ENCODE results near the gene HNRNPL. TPM values are rescaled to one million over a fixed set of nuclear protein-coding genes. Genes with fewer than 3 reads are reported as not detected.
"Not testable (repeated sequence)": the region's sequence is repeated elsewhere in the genome, so short reads cannot be mapped to it uniquely, and the experiment has no call there.

Gene HNRNPL
- total and polyA plus RNA-seq, 2 donors: 198 to 269 TPM

DNA sequence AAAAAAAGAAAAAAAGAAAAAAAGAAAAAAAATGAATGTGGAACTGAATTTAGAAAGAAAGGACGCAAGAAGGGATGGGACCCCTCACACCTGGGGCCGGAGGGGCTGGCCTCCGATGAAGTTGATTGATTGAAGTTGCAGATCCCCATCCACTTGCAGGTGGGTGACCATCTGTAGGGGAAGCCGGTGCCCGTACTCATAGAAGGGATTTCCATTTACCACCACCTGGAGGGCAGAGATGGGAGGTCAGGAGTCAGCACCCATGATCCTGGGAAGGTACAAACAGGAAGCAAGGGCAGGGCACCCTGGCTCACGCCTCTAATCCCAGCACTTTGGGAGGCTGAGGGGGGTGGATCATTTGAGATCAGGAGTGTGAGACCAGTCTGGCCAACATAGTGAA lies 43.4 kb downstream of the HNRNPL start:
- Histone ChIP-seq H3K36me3 (ENCODE audit: control insufficient read depth in 2 of 2, insufficient read depth in 2 of 2, low read length in 1 of 2) (no peaks in the 10 kb centered on the region), H3K9me3 (ENCODE audit: control insufficient read depth in 2 of 2, insufficient read depth in 1 of 2, low read length in 1 of 2) (no peaks in the 10 kb centered on the region), H3K4me3 (ENCODE audit: low read length in 2 of 2) (no peak overlapping the region), H3K27ac (ENCODE audit: low read depth in 1 of 2, low read length in 1 of 2) (no peak overlapping the region), H3K27me3 (ENCODE audit: control insufficient read depth in 2 of 2, insufficient read depth in 1 of 2, low read length in 1 of 2) (no peaks in the 10 kb centered on the region), H3K4me1 (ENCODE audit: control insufficient read depth in 2 of 2, insufficient read depth in 2 of 2, low read length in 2 of 2) (no peaks in the 10 kb centered on the region)
- DNase-seq (ENCODE audit: low read depth in 6 of 9, low spot score in 9 of 9): no peak
- 95% methylated on average over 6 of the region's 6 CpGs for WGBS

DNA sequence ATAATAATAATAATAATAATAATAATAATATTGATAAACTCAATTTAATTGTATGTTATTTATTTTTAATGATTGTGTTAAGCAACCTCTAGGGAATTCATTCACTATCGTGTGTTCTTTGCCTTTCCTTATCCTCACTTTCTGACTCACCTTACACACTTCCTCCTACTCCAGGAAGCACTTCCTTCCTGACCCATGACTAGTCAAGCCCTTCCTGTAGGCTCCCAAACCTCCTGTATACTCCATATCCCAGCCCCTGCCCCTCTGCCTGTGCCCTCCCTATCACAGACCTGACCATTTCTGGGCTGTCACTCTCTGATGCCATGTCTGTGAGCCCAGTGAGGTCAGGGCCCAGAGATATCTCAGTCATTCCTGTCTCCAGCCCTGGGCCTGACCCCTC lies 44.6 kb downstream of the HNRNPL start:
- Histone ChIP-seq H3K9me3 (ENCODE audit: control insufficient read depth in 2 of 2, insufficient read depth in 1 of 2, low read length in 1 of 2) (no peaks in the 10 kb centered on the region), H3K4me1 (ENCODE audit: control insufficient read depth in 2 of 2, insufficient read depth in 2 of 2, low read length in 2 of 2) (no peaks in the 10 kb centered on the region), H3K4me3 (ENCODE audit: low read length in 2 of 2) (no peak overlapping the region), H3K27ac (ENCODE audit: low read depth in 1 of 2, low read length in 1 of 2) (no peak overlapping the region), H3K27me3 (ENCODE audit: control insufficient read depth in 2 of 2, insufficient read depth in 1 of 2, low read length in 1 of 2) (no peaks in the 10 kb centered on the region), H3K36me3 (ENCODE audit: control insufficient read depth in 2 of 2, insufficient read depth in 2 of 2, low read length in 1 of 2) (no peaks in the 10 kb centered on the region)
- 98% methylated on average over 1 of the region's 1 CpG for WGBS
- DNase-seq (ENCODE audit: low read depth in 6 of 9, low spot score in 9 of 9): no peak

DNA sequence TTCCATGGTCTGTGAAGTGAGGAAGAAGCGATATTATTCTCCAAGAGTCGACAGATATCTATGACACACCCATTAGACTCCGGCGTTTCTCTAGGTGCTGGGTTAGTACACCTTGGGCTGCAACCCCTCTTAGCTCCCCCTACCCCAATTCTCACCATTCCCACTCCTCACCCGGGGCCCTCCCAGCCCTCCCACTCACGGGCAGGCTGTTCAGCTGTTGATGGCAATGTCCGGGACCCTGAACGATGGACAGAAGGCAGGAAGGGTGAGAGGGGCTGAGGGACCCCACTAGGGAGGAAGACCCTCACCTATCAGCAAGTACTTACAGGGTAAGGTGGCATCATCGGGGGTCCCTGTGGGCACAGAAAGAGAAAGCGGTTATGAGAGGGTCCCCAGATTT lies 46.2 kb downstream of the HNRNPL start:
- Histone ChIP-seq H3K36me3 (ENCODE audit: control insufficient read depth in 2 of 2, insufficient read depth in 2 of 2, low read length in 1 of 2) (no peaks in the 10 kb centered on the region), H3K27ac (ENCODE audit: low read depth in 1 of 2, low read length in 1 of 2) (no peak overlapping the region), H3K4me3 (ENCODE audit: low read length in 2 of 2) (no peak overlapping the region), H3K9me3 (ENCODE audit: control insufficient read depth in 2 of 2, insufficient read depth in 1 of 2, low read length in 1 of 2) (no peaks in the 10 kb centered on the region), H3K4me1 (ENCODE audit: control insufficient read depth in 2 of 2, insufficient read depth in 2 of 2, low read length in 2 of 2) (no peaks in the 10 kb centered on the region), H3K27me3 (ENCODE audit: control insufficient read depth in 2 of 2, insufficient read depth in 1 of 2, low read length in 1 of 2) (no peaks in the 10 kb centered on the region)
- WGBS: 95% methylated on average over 10 of the region's 10 CpGs
- DNase-seq (ENCODE audit: low read depth in 6 of 9, low spot score in 9 of 9): no peak

- WGBS: 97% methylated on average over 12 of the region's 12 CpGs
- no peaks in the 10 kb centered on the region for H3K36me3 ChIP-seq (ENCODE audit: control insufficient read depth in 2 of 2, insufficient read depth in 2 of 2, low read length in 1 of 2)
Observed at GRCh38 chr19:38801359-38802095, 48.3 kb downstream of the HNRNPL start.

GRCh38 chr19:38800577-38801347 lies 49.0 kb downstream of the HNRNPL start:
- no peak overlapping the region for H3K4me3 ChIP-seq (ENCODE audit: low read length in 2 of 2)
- H3K4me1 ChIP-seq (ENCODE audit: control insufficient read depth in 2 of 2, insufficient read depth in 2 of 2, low read length in 2 of 2): no peaks in the 10 kb centered on the region
- no peak overlapping the region for H3K27ac ChIP-seq (ENCODE audit: low read depth in 1 of 2, low read length in 1 of 2)
- DNase-seq (ENCODE audit: low read depth in 6 of 9, low spot score in 9 of 9): no peak
- no peaks in the 10 kb centered on the region for H3K27me3 ChIP-seq (ENCODE audit: control insufficient read depth in 2 of 2, insufficient read depth in 1 of 2, low read length in 1 of 2)
- no peaks in the 10 kb centered on the region for H3K9me3 ChIP-seq (ENCODE audit: control insufficient read depth in 2 of 2, insufficient read depth in 1 of 2, low read length in 1 of 2)
- no peaks in the 10 kb centered on the region for H3K36me3 ChIP-seq (ENCODE audit: control insufficient read depth in 2 of 2, insufficient read depth in 2 of 2, low read length in 1 of 2)
- WGBS: 94% methylated on average over 5 of the region's 5 CpGs

More at GRCh38 chr19:38801359-38802095, 48.3 kb downstream of the HNRNPL start:
- Histone ChIP-seq H3K4me1 (ENCODE audit: control insufficient read depth in 2 of 2, insufficient read depth in 2 of 2, low read length in 2 of 2) (no peaks in the 10 kb centered on the region), H3K9me3 (ENCODE audit: control insufficient read depth in 2 of 2, insufficient read depth in 1 of 2, low read length in 1 of 2) (no peaks in the 10 kb centered on the region), H3K27ac (ENCODE audit: low read depth in 1 of 2, low read length in 1 of 2) (no peak overlapping the region), H3K27me3 (ENCODE audit: control insufficient read depth in 2 of 2, insufficient read depth in 1 of 2, low read length in 1 of 2) (no peaks in the 10 kb centered on the region), H3K4me3 (ENCODE audit: low read length in 2 of 2) (no peak overlapping the region)
- no peak for DNase-seq (ENCODE audit: low read depth in 6 of 9, low spot score in 9 of 9)

GRCh38 chr19:38799104-38799503 lies 50.7 kb downstream of the HNRNPL start:
- Histone ChIP-seq H3K4me1 (ENCODE audit: control insufficient read depth in 2 of 2, insufficient read depth in 2 of 2, low read length in 2 of 2) (no peaks in the 10 kb centered on the region), H3K27ac (ENCODE audit: low read depth in 1 of 2, low read length in 1 of 2) (no peak overlapping the region), H3K4me3 (ENCODE audit: low read length in 2 of 2) (no peak overlapping the region), H3K36me3 (ENCODE audit: control insufficient read depth in 2 of 2, insufficient read depth in 2 of 2, low read length in 1 of 2) (no peaks in the 10 kb centered on the region), H3K9me3 (ENCODE audit: control insufficient read depth in 2 of 2, insufficient read depth in 1 of 2, low read length in 1 of 2) (no peaks in the 10 kb centered on the region), H3K27me3 (ENCODE audit: control insufficient read depth in 2 of 2, insufficient read depth in 1 of 2, low read length in 1 of 2) (peaks cover 0 to 4% of the 10 kb centered on the region in 2 donors)
- WGBS: 96% methylated on average over 10 of the region's 10 CpGs
- no peak for DNase-seq (ENCODE audit: low read depth in 6 of 9, low spot score in 9 of 9)

GRCh38 chr19:38797781-38798180 lies 52.0 kb downstream of the HNRNPL start:
- H3K36me3 ChIP-seq (ENCODE audit: control insufficient read depth in 2 of 2, insufficient read depth in 2 of 2, low read length in 1 of 2); DNase-seq (ENCODE audit: low read depth in 6 of 9, low spot score in 9 of 9); H3K9me3 ChIP-seq (ENCODE audit: control insufficient read depth in 2 of 2, insufficient read depth in 1 of 2, low read length in 1 of 2); H3K27ac ChIP-seq (ENCODE audit: low read depth in 1 of 2, low read length in 1 of 2); H3K4me1 ChIP-seq (ENCODE audit: control insufficient read depth in 2 of 2, insufficient read depth in 2 of 2, low read length in 2 of 2); H3K4me3 ChIP-seq (ENCODE audit: low read length in 2 of 2): not testable (repeated sequence)
- peaks cover 6 to 15% of the 10 kb centered on the region in 2 donors for H3K27me3 ChIP-seq (ENCODE audit: control insufficient read depth in 2 of 2, insufficient read depth in 1 of 2, low read length in 1 of 2)
- 96% methylated on average over 31 of the region's 33 CpGs for WGBS

DNA sequence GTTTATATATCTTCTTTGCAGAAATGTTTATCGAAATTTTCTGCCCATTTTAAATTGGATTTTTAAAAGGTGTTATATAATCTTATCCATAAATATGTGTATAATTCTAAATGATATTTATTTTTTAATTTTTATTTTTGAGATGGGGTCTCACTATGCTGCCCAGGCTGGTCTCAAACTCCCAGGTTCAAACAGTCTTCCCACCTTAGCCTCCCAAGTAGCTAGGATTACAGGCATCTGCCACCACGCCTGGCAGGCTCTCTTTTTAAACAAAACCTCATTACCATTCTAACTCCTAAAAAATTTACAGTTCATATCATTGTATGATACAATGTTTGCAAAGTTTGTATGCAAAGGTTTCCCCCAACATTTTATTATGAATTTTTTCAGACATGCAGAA lies 53.6 kb downstream of the HNRNPL start:
- Histone ChIP-seq H3K9me3 (ENCODE audit: control insufficient read depth in 2 of 2, insufficient read depth in 1 of 2, low read length in 1 of 2) (no peaks in the 10 kb centered on the region), H3K27me3 (ENCODE audit: control insufficient read depth in 2 of 2, insufficient read depth in 1 of 2, low read length in 1 of 2) (peaks cover 12 to 23% of the 10 kb centered on the region in 2 donors), H3K4me3 (ENCODE audit: low read length in 2 of 2) (no peak overlapping the region), H3K4me1 (ENCODE audit: control insufficient read depth in 2 of 2, insufficient read depth in 2 of 2, low read length in 2 of 2) (peaks cover 3 to 6% of the 10 kb centered on the region in 2 donors), H3K27ac (ENCODE audit: low read depth in 1 of 2, low read length in 1 of 2) (no peak overlapping the region), H3K36me3 (ENCODE audit: control insufficient read depth in 2 of 2, insufficient read depth in 2 of 2, low read length in 1 of 2) (no peaks in the 10 kb centered on the region)
- DNase-seq (ENCODE audit: low read depth in 6 of 9, low spot score in 9 of 9): no peak
- 93% methylated on average over 2 of the region's 2 CpGs for WGBS

DNA sequence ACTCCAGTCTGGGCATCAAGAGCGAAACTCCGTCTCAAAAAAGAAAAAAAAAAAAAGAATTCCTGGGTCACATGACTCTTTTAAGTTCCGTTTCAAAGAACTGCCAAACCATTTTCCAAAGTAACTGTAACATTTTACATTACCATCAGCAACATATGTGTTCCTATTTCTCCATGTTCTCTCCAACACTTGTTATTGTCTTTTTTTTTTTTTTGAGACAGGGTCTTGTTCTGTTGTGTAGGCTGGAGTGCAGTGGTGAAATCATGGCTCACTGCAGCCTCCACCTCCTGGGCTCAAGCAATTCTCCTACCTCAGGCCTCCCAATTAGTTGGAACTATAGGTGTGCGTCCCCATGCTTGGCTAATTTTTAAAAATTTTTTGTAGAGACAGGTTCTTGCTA lies 54.2 kb downstream of the HNRNPL start:
- Histone ChIP-seq H3K4me1 (ENCODE audit: control insufficient read depth in 2 of 2, insufficient read depth in 2 of 2, low read length in 2 of 2) (peaks cover 3 to 6% of the 10 kb centered on the region in 2 donors), H3K36me3 (ENCODE audit: control insufficient read depth in 2 of 2, insufficient read depth in 2 of 2, low read length in 1 of 2) (no peaks in the 10 kb centered on the region), H3K4me3 (ENCODE audit: low read length in 2 of 2) (no peak overlapping the region), H3K9me3 (ENCODE audit: control insufficient read depth in 2 of 2, insufficient read depth in 1 of 2, low read length in 1 of 2) (no peaks in the 10 kb centered on the region), H3K27ac (ENCODE audit: low read depth in 1 of 2, low read length in 1 of 2) (no peak overlapping the region), H3K27me3 (ENCODE audit: control insufficient read depth in 2 of 2, insufficient read depth in 1 of 2, low read length in 1 of 2) (peaks cover 12 to 23% of the 10 kb centered on the region in 2 donors)
- 96% methylated on average over 4 of the region's 4 CpGs for WGBS
- DNase-seq (ENCODE audit: low read depth in 6 of 9, low spot score in 9 of 9): no peak

Data from thymus (tissue), 11 donors.